ENCODE results near the gene RNF17.

DNA sequence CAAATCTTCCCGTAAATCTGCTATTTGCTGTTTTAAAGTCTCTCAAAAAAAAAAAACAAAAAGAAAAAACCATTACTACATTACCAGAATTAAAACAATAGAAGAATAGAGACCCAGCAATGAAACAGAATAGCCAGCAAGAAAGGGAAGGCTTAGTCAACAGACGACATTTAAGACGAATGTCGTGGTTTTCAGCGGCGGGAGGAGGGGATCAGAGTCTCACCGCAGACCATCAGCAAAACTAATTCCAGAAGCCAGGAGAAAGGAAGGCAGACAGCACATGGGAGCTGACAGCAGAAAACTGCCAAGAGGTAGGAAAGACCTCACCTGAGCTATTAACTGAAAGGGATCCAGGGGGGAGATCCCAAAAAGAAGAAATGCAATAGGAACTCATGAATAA is 128.9 kb downstream of the RNF17 start:
- TF ChIP-seq EZH2phosphoT487 (IDR thresholded peaks at IDR 0.05) (no peak), CTCF (IDR thresholded peaks at IDR 0.05) (no peak), EZH2 (IDR thresholded peaks at IDR 0.05) (no peak)

Data from neural progenitor cell (in vitro differentiated cells).